NCI-H82 treated with DMSO at 0.1 percent for 48 hours (cell line): ENCODE measurements around the gene UBE2J2.
"Not testable (repeated sequence)": the region's sequence is repeated elsewhere in the genome, so short reads cannot be mapped to it uniquely, and the experiment has no call there.

Source experiments
- DNase-seq: peaks from one replicate; lab custom pipeline; 2025; ENCODE audit not compliant: unreplicated experiment; lab: John Stamatoyannopoulos, UW

The UBE2J2 gene

GRCh38 chr1:1273512-1274298 is at the start of gene UBE2J2:
Gene UBE2J2, minus strand, starts transcription at chr1:1273854. Its CDS starts 5,862 bp downstream, at chr1:1267992.
- DNase-seq, result peak; percentile 71

- DNase-seq, result no peak
Observed at GRCh38 chr1:1322952-1323351, 49.3 kb upstream of the UBE2J2 start.

- DNase-seq, result no peak
Observed at GRCh38 chr1:1322418-1322817, 48.8 kb upstream of the UBE2J2 start.

- DNase-seq, result no peak
Observed at GRCh38 chr1:1321477-1321876, 47.8 kb upstream of the UBE2J2 start.

GRCh38 chr1:1320666-1321448 is 47.2 kb upstream of the UBE2J2 start:
- DNase-seq, result no peak

- no peak for DNase-seq
Observed at GRCh38 chr1:1319646-1319941, 45.9 kb upstream of the UBE2J2 start.

GRCh38 chr1:1318777-1319645 is 45.4 kb upstream of the UBE2J2 start:
- DNase-seq, result no peak

GRCh38 chr1:1318131-1318652 is 44.5 kb upstream of the UBE2J2 start:
- DNase-seq, result no peak

GRCh38 chr1:1317420-1317819 is 43.8 kb upstream of the UBE2J2 start:
- DNase-seq, result no peak

GRCh38 chr1:1316199-1316598 is 42.5 kb upstream of the UBE2J2 start:
- not testable (repeated sequence) for DNase-seq

GRCh38 chr1:1315435-1315954 is 41.8 kb upstream of the UBE2J2 start:
- no peak for DNase-seq

GRCh38 chr1:1314678-1315335 is 41.2 kb upstream of the UBE2J2 start:
- no peak for DNase-seq

- DNase-seq, result no peak
Observed at GRCh38 chr1:1314237-1314586, 40.6 kb upstream of the UBE2J2 start.

GRCh38 chr1:1313500-1314236 is 40.0 kb upstream of the UBE2J2 start:
- DNase-seq, result no peak

- DNase-seq, result no peak
Observed at GRCh38 chr1:1312450-1313314, 39.0 kb upstream of the UBE2J2 start.

GRCh38 chr1:1311107-1312104 is 37.8 kb upstream of the UBE2J2 start:
- DNase-seq, result no peak

- no peak for DNase-seq
Observed at GRCh38 chr1:1310476-1311053, 36.9 kb upstream of the UBE2J2 start.

GRCh38 chr1:1310109-1310385 is 36.4 kb upstream of the UBE2J2 start:
- DNase-seq, result no peak
